Smooth muscle cell (in vitro differentiated cells): Measurements from ENCODE around the gene COX17. TPM values are rescaled to one million over a fixed set of nuclear protein-coding genes. Genes with fewer than 3 reads are reported as not detected.
A peak's percentile ranks its signal among the peaks of the same experiment; 100 is the strongest.

Experiments used
- DNase-seq: peaks from one replicate; lab custom pipeline; 2025; ENCODE audit not compliant: unreplicated experiment; lab: John Stamatoyannopoulos, UW
- H2AFZ ChIP-seq: fragments of 200-600 bp; sonication (generic); 2 replicates; pipeline ENCODE4 v1.6.0; 2016; ENCODE audit warnings: antibody characterized with exemption, low read depth, mild to moderate bottlenecking
- H3F3A ChIP-seq: fragments of 200-600 bp; sonication (generic); 2 replicates; pipeline ENCODE4 v1.6.0; 2017; ENCODE audit warnings: antibody characterized with exemption, low read depth
- H3K27ac ChIP-seq: fragments of 200-600 bp; sonication (generic); 2 replicates; pipeline ENCODE4 v1.5.1; 2016; ENCODE audit warnings: low read depth, mild to moderate bottlenecking
- H3K27me3 ChIP-seq: fragments of 200-600 bp; sonication (generic); 2 replicates; pipeline ENCODE4 v1.6.1; 2016; ENCODE audit warnings: low read depth, mild to moderate bottlenecking
- H3K36me3 ChIP-seq: fragments of 200-600 bp; sonication (generic); 2 replicates; pipeline ENCODE4 v1.5.1; 2016; ENCODE audit warnings: low read depth
- H3K4me1 ChIP-seq: fragments of 200-600 bp; sonication (generic); 2 replicates; pipeline ENCODE4 v1.5.1; 2016; ENCODE audit warnings: low read depth
- H3K4me2 ChIP-seq: fragments of 200-600 bp; sonication (generic); 2 replicates; pipeline ENCODE4 v1.6.0; 2016; ENCODE audit warnings: mild to moderate bottlenecking
- H3K4me3 ChIP-seq: fragments of 200-600 bp; sonication (generic); 2 replicates; pipeline ENCODE4 v1.5.1; 2016; ENCODE audit warnings: mild to moderate bottlenecking
- H3K79me2 ChIP-seq: fragments of 200-600 bp; sonication (generic); 2 replicates; pipeline ENCODE4 v1.6.0; 2016; ENCODE audit warnings: low read depth, mild to moderate bottlenecking
- H3K9ac ChIP-seq: fragments of 200-600 bp; sonication (generic); 2 replicates; pipeline ENCODE4 v1.6.0; 2016; ENCODE audit warnings: low read depth
- H3K9me3 ChIP-seq: fragments of 200-600 bp; sonication (generic); replicated peaks from 2 replicates; pipeline ENCODE4 v1.5.1; 2016; ENCODE audit warnings: low read depth
- H4K20me1 ChIP-seq: fragments of 200-600 bp; sonication (generic); 2 replicates; pipeline ENCODE4 v1.6.0; 2016; ENCODE audit warnings: low read depth
- WGBS: methylation state at CpG from one replicate; pipeline ENCODE4 v1.1.7; 2016; ENCODE audit warnings: low lambda C conversion rate; 5-methylcytosine and 5-hydroxymethylcytosine counted together
- polyA plus RNA-seq: library from polyadenylated mRNA; unstranded; fragments of >200 nt; fragmentation: Nextera tagmentation; extraction: Ambion mirVana; gene quantifications from 2 replicates; pipeline ENCODE4 v1.2.1, GENCODE V29; 2016
- total RNA-seq: library from RNA; depleted of rRNA; stranded (reverse); fragments of >200 nt; gene quantifications from 2 replicates; pipeline ENCODE4 v1.2.3, GENCODE V29; 2014
- TF ChIP-seq, protein P1 (sequence below): fragments of 200-600 bp; sonication (generic); IDR thresholded peaks from 2 replicates; pipeline ENCODE4 v1.5.1; 2017; ENCODE audit warnings: borderline replicate concordance, mild to moderate bottlenecking, antibody characterized with exemption; ENCODE audit not compliant: insufficient read depth, poor library complexity, severe bottlenecking

COX17 gene
- total and polyA plus RNA-seq, 2 experiments from 2014 or later, result 47.0 to 69.4 TPM

- Histone ChIP-seq H3K4me3 (no peak overlapping the region), H4K20me1 (no peaks in the 10 kb centered on the region), H2AFZ (no peak overlapping the region), H3K27ac (no peak overlapping the region), H3K9me3 (no peaks in the 10 kb centered on the region), H3K4me1 (no peaks in the 10 kb centered on the region), H3K36me3 (no peaks in the 10 kb centered on the region), H3K9ac (no peak overlapping the region), H3K27me3 (peaks cover 8% of the 10 kb centered on the region), H3K4me2 (no peak overlapping the region), H3F3A (no peaks in the 10 kb centered on the region), H3K79me2 (no peaks in the 10 kb centered on the region)
- TF ChIP-seq, protein P1, sequence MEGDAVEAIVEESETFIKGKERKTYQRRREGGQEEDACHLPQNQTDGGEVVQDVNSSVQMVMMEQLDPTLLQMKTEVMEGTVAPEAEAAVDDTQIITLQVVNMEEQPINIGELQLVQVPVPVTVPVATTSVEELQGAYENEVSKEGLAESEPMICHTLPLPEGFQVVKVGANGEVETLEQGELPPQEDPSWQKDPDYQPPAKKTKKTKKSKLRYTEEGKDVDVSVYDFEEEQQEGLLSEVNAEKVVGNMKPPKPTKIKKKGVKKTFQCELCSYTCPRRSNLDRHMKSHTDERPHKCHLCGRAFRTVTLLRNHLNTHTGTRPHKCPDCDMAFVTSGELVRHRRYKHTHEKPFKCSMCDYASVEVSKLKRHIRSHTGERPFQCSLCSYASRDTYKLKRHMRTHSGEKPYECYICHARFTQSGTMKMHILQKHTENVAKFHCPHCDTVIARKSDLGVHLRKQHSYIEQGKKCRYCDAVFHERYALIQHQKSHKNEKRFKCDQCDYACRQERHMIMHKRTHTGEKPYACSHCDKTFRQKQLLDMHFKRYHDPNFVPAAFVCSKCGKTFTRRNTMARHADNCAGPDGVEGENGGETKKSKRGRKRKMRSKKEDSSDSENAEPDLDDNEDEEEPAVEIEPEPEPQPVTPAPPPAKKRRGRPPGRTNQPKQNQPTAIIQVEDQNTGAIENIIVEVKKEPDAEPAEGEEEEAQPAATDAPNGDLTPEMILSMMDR, result no peak
- 75% methylated on average over 5 of the region's 5 CpGs for WGBS
- DNase-seq, result no peak
Observed at GRCh38 chr3:119717520-119717919, 40.3 kb upstream of the COX17 start.

- WGBS, result 90% methylated on average over 3 of the region's 3 CpGs
- DNase-seq, result no peak
Observed at GRCh38 chr3:119716998-119717397, 39.8 kb upstream of the COX17 start.

DNA sequence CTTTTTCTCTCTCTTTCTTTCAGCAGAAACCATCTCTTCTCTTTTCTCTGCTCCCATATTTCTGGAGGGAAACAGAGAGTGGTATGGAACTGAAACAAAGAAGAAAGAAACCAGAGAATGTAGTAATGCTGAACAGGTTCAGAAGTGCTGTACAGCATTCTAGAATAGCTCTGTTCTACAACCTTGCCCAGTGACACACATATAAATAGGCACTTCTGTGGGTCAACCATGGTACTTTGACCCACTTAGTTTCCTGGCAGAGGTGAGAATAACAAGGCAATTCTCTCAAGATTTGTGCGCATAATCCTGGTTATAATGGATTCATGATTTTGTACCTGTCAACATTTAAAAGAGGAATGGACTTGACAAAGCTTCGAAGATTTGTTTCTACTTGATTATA is 37.9 kb upstream of the COX17 start:
- H3K27me3 ChIP-seq, result no peaks in the 10 kb centered on the region
- no peak overlapping the region for H3K9ac ChIP-seq
- no peak overlapping the region for H2AFZ ChIP-seq
- no peak overlapping the region for H3K27ac ChIP-seq
- no peaks in the 10 kb centered on the region for H3K36me3 ChIP-seq
- no peak overlapping the region for H3K4me3 ChIP-seq
- H3F3A ChIP-seq, result no peaks in the 10 kb centered on the region
- no peaks in the 10 kb centered on the region for H3K79me2 ChIP-seq
- H4K20me1 ChIP-seq, result no peaks in the 10 kb centered on the region
- 100% methylated on average over 2 of the region's 2 CpGs for WGBS
- H3K9me3 ChIP-seq, result no peaks in the 10 kb centered on the region
- no peaks in the 10 kb centered on the region for H3K4me1 ChIP-seq
- no peak for DNase-seq
- TF ChIP-seq, protein P1, result no peak
- no peak overlapping the region for H3K4me2 ChIP-seq

More at GRCh38 chr3:119716998-119717397, 39.8 kb upstream of the COX17 start:
- no peak overlapping the region for H2AFZ ChIP-seq
- H3K36me3 ChIP-seq, result no peaks in the 10 kb centered on the region
- no peaks in the 10 kb centered on the region for H4K20me1 ChIP-seq
- H3K9me3 ChIP-seq, result no peaks in the 10 kb centered on the region
- TF ChIP-seq, protein P1, result no peak
- H3K27me3 ChIP-seq, result peaks cover 8% of the 10 kb centered on the region
- no peaks in the 10 kb centered on the region for H3F3A ChIP-seq
- no peak overlapping the region for H3K9ac ChIP-seq
- no peak overlapping the region for H3K4me3 ChIP-seq
- no peak overlapping the region for H3K27ac ChIP-seq
- H3K4me1 ChIP-seq, result no peaks in the 10 kb centered on the region
- no peak overlapping the region for H3K4me2 ChIP-seq
- H3K79me2 ChIP-seq, result no peaks in the 10 kb centered on the region

- no peaks in the 10 kb centered on the region for H3K79me2 ChIP-seq
- H3K4me3 ChIP-seq, result peak overlapping the region; percentile 57
- no peaks in the 10 kb centered on the region for H4K20me1 ChIP-seq
- H3K4me1 ChIP-seq, result peaks cover 14% of the 10 kb centered on the region
- no peak overlapping the region for H3K9ac ChIP-seq
- peak overlapping the region; percentile 90 for H3K4me2 ChIP-seq
- H2AFZ ChIP-seq, result peak overlapping the region; percentile 95
- DNase-seq, result no peak
- WGBS, result 89% methylated on average over 8 of the region's 8 CpGs
- H3K36me3 ChIP-seq, result no peaks in the 10 kb centered on the region
- peaks cover 10% of the 10 kb centered on the region for H3K27me3 ChIP-seq
- no peak overlapping the region for H3K27ac ChIP-seq
- TF ChIP-seq, protein P1, result no peak
- H3K9me3 ChIP-seq, result no peaks in the 10 kb centered on the region
- no peaks in the 10 kb centered on the region for H3F3A ChIP-seq
Observed at GRCh38 chr3:119703820-119704531, 26.8 kb upstream of the COX17 start.
